Ovary (tissue), 9 donors: ENCODE measurements around the gene ST6GALNAC3. TPM values are rescaled to one million over a fixed set of nuclear protein-coding genes. Genes with fewer than 3 reads are reported as not detected.

ENCODE experiments used
- DNase-seq, 5 donors: peaks; one replicate each; pipeline ENCODE4 v3.0.0-alpha.2; 2019 to 2020
- H3K27ac ChIP-seq, 2 donors: fragments of 200-600 bp; one replicate each; pipeline versions ENCODE4 v1.5.1 to v1.8.0; 2019 to 2022
- H3K27me3 ChIP-seq: fragments of 200-600 bp; one replicate; pipeline ENCODE4 v1.8.0; 2022
- H3K36me3 ChIP-seq: fragments of 200-600 bp; sonication (generic); one replicate; pipeline ENCODE4 v1.5.1; 2019
- H3K4me1 ChIP-seq: one replicate; pipeline ENCODE4 v1.8.1; 2013; ENCODE audit warnings: mild to moderate bottlenecking, moderate library complexity; ENCODE audit not compliant: insufficient read depth
- H3K4me3 ChIP-seq: fragments of 200-600 bp; sonication (generic); one replicate; pipeline ENCODE4 v1.5.1; 2017
- H3K9me3 ChIP-seq, 2 donors: fragments of 200-600 bp in 1 of 2; sonication (generic) in 1 of 2; one replicate each; pipeline versions ENCODE4 v1.5.1 to v1.8.1; 2013 to 2019; ENCODE audit warnings: mild to moderate bottlenecking in 1 of 2, moderate library complexity in 1 of 2
- EP300 ChIP-seq: sonication (generic); formaldehyde crosslinking; IDR thresholded peaks from one replicate; pipeline ENCODE4 v1.6.1; 2017; ENCODE audit warnings: antibody characterized with exemption
- POLR2A ChIP-seq: fragments of 450-650 bp; IDR thresholded peaks from one replicate; pipeline ENCODE4 v1.6.1; 2017; ENCODE audit warnings: antibody characterized with exemption, mild to moderate bottlenecking, moderate library complexity
- WGBS, 3 donors: extraction: QIAGEN DNeasy Blood & Tissue Kit in 1 of 3; methylation state at CpG; one replicate each; pipeline versions ENCODE4 v1.1.5 to v1.1.7; 2013 to 2017; 5-methylcytosine and 5-hydroxymethylcytosine counted together
- intact Hi-C, 4 donors: fragments of 100-400 bp; cut with DNase I; formaldehyde crosslinking; loops; one replicate each; pipeline versions ENCODE4 v1.11.0 to v1.15.1; 2022 to 2023
- polyA plus RNA-seq, 2 donors: library from polyadenylated mRNA; stranded (reverse); fragments of 200-250 nt in 1 of 2; fragments of 350-450 nt in 1 of 2; fragmentation: Illumina TruSeq in 1 of 2; extraction: RNeasy Lipid Tissue Mini Kit (QIAGEN cat#74804) in 1 of 2; gene quantifications; one replicate each; pipeline ENCODE4 v1.2.3, GENCODE V29; 2013 to 2014
- total RNA-seq, 7 donors: library from RNA; depleted of rRNA in 2 of 7; stranded (reverse); fragments of >200 nt in 2 of 7; fragmentation: NEBNext Ultra II Directional in 3 of 7; extraction: Animal tissue kit (Norgen Biotek cat#: 25700) in 3 of 7; gene quantifications; one replicate each; pipeline versions ENCODE4 v1.1.0 to v1.2.4, GENCODE V29; 2016 to 2023
- TF ChIP-seq, protein P1 (sequence below), 3 donors: fragments of 450-650 bp in 2 of 3; fragments of 200-600 bp in 1 of 3; IDR thresholded peaks; one replicate each; pipeline versions ENCODE4 v1.5.1 to v1.8.0; 2016 to 2022; ENCODE audit warnings: antibody characterized with exemption in 3 of 3, mild to moderate bottlenecking in 1 of 3
- donor health status: DM: no; HTN: no; CAD: no; lungs with moderate emphysema.
- donor health status: DM: no; HTN: no; CAD: no.
- donor health status: Bipolar disorder and iron deficiency.
- donor health status: DM: yes; HTN: yes; CAD: no.
- donor health status: DM: no; HTN: no; CAD: no.
- donor health status: DM: yes; HTN: yes; CAD: no.

Gene ST6GALNAC3
- total and polyA plus RNA-seq, 9 donors, result 1.9 to 6.7 (median 4.0) TPM

DNA sequence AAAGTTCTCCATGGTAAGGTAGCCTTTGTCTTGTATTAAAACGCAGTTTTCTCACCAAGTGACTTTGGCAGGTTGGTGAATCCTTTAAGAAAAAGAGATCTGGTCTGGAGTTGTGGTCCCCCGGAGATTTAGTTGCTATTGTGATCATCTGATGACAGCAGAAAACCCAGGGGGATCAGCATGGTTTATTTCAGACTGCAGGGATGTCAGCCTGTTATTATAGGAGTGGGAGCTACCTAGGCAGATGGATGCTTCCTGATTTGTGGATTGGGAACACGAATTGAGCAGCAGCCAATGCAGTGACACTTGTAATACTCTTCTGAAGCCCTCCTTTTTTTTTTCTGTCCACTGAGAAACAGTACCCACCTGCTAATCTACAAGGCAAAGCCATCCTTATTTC lies 150.2 kb downstream of the ST6GALNAC3 start:
- H3K27me3 ChIP-seq, result no peaks in the 10 kb centered on the region
- no peaks in the 10 kb centered on the region for H3K36me3 ChIP-seq
- WGBS, 3 donors, result 59 to 71% (median 62%) methylated on average over 3 of the region's 3 CpGs
- no peaks in the 10 kb centered on the region for H3K4me1 ChIP-seq
- H3K9me3 ChIP-seq, result no peaks in the 10 kb centered on the region
- intact Hi-C loops, result no loop called here
- H3K4me3 ChIP-seq, result no peak overlapping the region
- TF ChIP-seq, protein P1, sequence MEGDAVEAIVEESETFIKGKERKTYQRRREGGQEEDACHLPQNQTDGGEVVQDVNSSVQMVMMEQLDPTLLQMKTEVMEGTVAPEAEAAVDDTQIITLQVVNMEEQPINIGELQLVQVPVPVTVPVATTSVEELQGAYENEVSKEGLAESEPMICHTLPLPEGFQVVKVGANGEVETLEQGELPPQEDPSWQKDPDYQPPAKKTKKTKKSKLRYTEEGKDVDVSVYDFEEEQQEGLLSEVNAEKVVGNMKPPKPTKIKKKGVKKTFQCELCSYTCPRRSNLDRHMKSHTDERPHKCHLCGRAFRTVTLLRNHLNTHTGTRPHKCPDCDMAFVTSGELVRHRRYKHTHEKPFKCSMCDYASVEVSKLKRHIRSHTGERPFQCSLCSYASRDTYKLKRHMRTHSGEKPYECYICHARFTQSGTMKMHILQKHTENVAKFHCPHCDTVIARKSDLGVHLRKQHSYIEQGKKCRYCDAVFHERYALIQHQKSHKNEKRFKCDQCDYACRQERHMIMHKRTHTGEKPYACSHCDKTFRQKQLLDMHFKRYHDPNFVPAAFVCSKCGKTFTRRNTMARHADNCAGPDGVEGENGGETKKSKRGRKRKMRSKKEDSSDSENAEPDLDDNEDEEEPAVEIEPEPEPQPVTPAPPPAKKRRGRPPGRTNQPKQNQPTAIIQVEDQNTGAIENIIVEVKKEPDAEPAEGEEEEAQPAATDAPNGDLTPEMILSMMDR (IDR thresholded peaks at IDR 0.05), result no peak
- TF ChIP-seq POLR2A (no peak), EP300 (no peak)
- H3K27ac ChIP-seq, result no peak overlapping the region
- no peak for DNase-seq

DNA sequence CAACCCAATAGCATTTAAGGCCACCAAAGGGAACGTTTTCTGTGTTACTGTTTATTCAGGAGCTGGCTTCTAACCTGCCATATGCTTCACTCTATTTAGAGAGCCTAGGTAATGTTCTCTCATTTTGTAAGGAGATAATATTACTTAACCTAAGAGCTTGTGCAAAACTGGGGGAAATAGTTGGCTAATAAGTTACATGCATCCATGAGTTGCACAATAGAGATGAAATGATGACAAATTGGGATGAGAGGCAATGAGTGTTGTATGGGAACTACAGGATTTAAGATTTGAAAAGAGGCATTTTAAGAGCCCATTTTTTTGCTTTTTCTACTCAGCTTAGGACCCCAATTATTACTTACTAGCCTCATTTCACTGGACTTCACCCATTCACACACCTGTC lies 151.0 kb downstream of the ST6GALNAC3 start:
- no peaks in the 10 kb centered on the region for H3K4me1 ChIP-seq
- 70 to 75% (median 72%) methylated on average over 1 of the region's 1 CpG for WGBS, 3 donors
- no peaks in the 10 kb centered on the region for H3K27me3 ChIP-seq
- H3K36me3 ChIP-seq, result no peaks in the 10 kb centered on the region
- no peak overlapping the region for H3K27ac ChIP-seq
- H3K4me3 ChIP-seq, result no peak overlapping the region
- no peaks in the 10 kb centered on the region for H3K9me3 ChIP-seq
- intact Hi-C loops, result no loop called here
- TF ChIP-seq EP300 (no peak), POLR2A (no peak)
- TF ChIP-seq, protein P1 (IDR thresholded peaks at IDR 0.05), result no peak
- no peak for DNase-seq

DNA sequence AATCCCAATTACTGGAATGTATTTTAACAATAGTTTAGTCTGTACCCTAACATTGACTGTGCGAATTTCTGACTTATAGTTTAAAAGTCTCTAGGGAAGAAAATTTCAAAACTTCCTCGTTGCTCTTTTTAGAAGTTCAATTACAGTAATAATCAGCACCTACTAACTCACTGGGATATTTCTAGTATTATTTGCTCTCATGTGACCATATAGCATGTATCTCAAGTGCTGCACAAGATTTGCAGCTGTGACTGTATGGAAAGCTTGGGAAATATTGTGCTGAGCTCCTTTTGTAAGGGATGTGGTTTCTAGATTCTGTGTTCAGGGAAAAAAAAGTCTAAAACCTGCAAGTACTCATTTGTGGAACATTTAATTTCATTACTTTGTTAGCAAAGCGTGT lies 153.1 kb downstream of the ST6GALNAC3 start:
- no peaks in the 10 kb centered on the region for H3K27me3 ChIP-seq
- TF ChIP-seq, protein P1 (IDR thresholded peaks at IDR 0.05), result no peak
- TF ChIP-seq EP300, result no peak
- TF ChIP-seq POLR2A, result no peak
- 56 to 66% (median 56%) methylated on average over 3 of the region's 3 CpGs for WGBS, 3 donors
- H3K36me3 ChIP-seq, result no peaks in the 10 kb centered on the region
- H3K4me1 ChIP-seq, result no peaks in the 10 kb centered on the region
- H3K27ac ChIP-seq, result no peak overlapping the region
- H3K9me3 ChIP-seq, result no peaks in the 10 kb centered on the region
- H3K4me3 ChIP-seq, result no peak overlapping the region
- DNase-seq, result no peak
- intact Hi-C loops, result no loop called here

DNA sequence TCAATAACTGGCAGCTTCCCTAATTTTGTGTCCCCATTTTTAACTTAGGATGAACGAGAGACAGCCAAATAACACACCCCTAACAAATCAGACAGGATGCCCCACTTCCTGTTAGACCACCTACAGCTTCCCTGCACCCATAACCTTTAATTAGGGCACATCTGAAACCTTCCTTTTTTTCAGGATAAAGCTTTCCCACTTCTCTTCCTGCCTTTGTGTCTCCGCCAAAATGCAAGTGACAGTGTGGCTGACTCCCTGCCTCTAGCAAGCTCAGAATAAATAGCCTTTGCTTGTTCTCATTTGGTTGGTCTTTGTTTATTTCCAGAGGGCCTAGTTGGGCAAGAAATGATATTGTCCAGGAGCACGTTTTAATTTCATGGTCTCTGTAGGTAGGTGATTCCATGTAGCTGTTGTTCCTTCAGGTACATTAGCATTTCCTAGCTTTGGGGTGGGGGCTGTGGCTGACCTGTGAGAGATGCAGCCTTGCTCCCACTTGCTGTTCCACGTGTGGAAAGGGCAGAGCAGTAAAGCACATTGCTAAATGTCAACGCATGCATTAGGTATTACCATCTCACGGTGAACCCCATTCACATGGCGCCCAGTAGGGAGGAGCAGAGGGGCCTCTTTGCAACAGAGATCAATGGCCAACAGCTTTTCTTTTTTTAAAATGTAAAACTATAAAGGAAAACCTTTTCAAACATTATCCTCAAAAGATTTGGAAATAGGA lies 154.9 kb downstream of the ST6GALNAC3 start:
- H3K4me1 ChIP-seq, result no peaks in the 10 kb centered on the region
- TF ChIP-seq EP300 (no peak), POLR2A (no peak)
- TF ChIP-seq, protein P1 (IDR thresholded peaks at IDR 0.05), result no peak
- no peaks in the 10 kb centered on the region for H3K27me3 ChIP-seq
- WGBS, 3 donors, result 69 to 76% (median 71%) methylated on average over 7 of the region's 7 CpGs
- intact Hi-C loops, result no loop called here
- H3K27ac ChIP-seq, result no peak overlapping the region
- H3K36me3 ChIP-seq, result no peaks in the 10 kb centered on the region
- no peaks in the 10 kb centered on the region for H3K9me3 ChIP-seq
- DNase-seq, result no peak
- H3K4me3 ChIP-seq, result no peak overlapping the region
